HepG2 (cell line): ENCODE results near the gene ZNF101.

Source experiments
- MXD3 ChIP-seq: IDR thresholded peaks from 2 replicates; pipeline ENCODE4 v1.6.1; 2016; ENCODE audit warnings: mild to moderate bottlenecking, missing biosample characterization, missing genetic modification reagents
- RAD51 ChIP-seq: fragments of 450-650 bp; IDR thresholded peaks from 2 replicates; pipeline ENCODE4 v1.6.1; 2016; ENCODE audit warnings: borderline replicate concordance
- ZBTB37 ChIP-seq: sonication (generic); formaldehyde crosslinking; IDR thresholded peaks from 2 replicates; pipeline ENCODE4 v1.4.0; 2020; ENCODE audit warnings: mild to moderate bottlenecking, missing genetic modification reagents

- TF ChIP-seq RAD51 (no peak), MXD3 (CRISPR knock-in tag) (no peak), ZBTB37 (CRISPR knock-in tag) (no peak)
These were observed 41.8 kb upstream of the ZNF101 start for GRCh38 chr19:19626516-19627472.
